Prostate gland (tissue), 2 donors: ENCODE results near the gene CFD. TPM values are rescaled to one million over a fixed set of nuclear protein-coding genes. Genes with fewer than 3 reads are reported as not detected.

Experiments
- DNase-seq: peaks from one replicate; pipeline ENCODE4 v3.0.0-alpha.2; 2019; ENCODE audit warnings: low spot score
- H3K27ac ChIP-seq, 2 donors: fragments of 200-600 bp; sonication (generic); 2 replicates each; pipeline ENCODE4 v1.5.1; 2017 to 2019
- H3K27me3 ChIP-seq: fragments of 200-600 bp; sonication (generic); replicated peaks from 2 replicates; pipeline ENCODE4 v1.5.1; 2019; ENCODE audit not compliant: insufficient read depth
- H3K36me3 ChIP-seq, 2 donors: fragments of 200-600 bp; sonication (generic); 1 replicate in 1 of 2; 2 replicates in 1 of 2; pipeline versions ENCODE4 v1.5.1 to v1.8.1; 2017 to 2019
- H3K4me1 ChIP-seq: fragments of 200-600 bp; sonication (generic); replicated peaks from 2 replicates; pipeline ENCODE4 v1.5.1; 2019
- H3K4me3 ChIP-seq, 2 donors: fragments of 200-600 bp; sonication (generic); 2 replicates each; pipeline ENCODE4 v1.5.1; 2017 to 2019
- H3K9me3 ChIP-seq: fragments of 200-600 bp; sonication (generic); 2 replicates; pipeline ENCODE4 v1.5.1; 2017
- CTCF ChIP-seq, 4 experiments: fragments of 200-600 bp in 2 of 4; fragments of 450-650 bp in 2 of 4; sonication (generic) in 2 of 4; IDR thresholded peaks; 1 replicate in 3 of 4; 2 replicates in 1 of 4; pipeline ENCODE4 v1.5.1; 2016 to 2019; ENCODE audit warnings: antibody characterized with exemption in 4 of 4, mild to moderate bottlenecking in 2 of 4, moderate library complexity in 2 of 4
- POLR2A ChIP-seq: fragments of 450-650 bp; IDR thresholded peaks from one replicate; pipeline ENCODE4 v1.6.1; 2016; ENCODE audit warnings: antibody characterized with exemption, mild to moderate bottlenecking
- POLR2AphosphoS5 ChIP-seq: sonication (generic); formaldehyde crosslinking; IDR thresholded peaks from one replicate; pipeline ENCODE4 v1.6.1; 2017; ENCODE audit warnings: antibody characterized with exemption
- WGBS: methylation state at CpG from one replicate; pipeline ENCODE4 v1.1.5; 2018; 5-methylcytosine and 5-hydroxymethylcytosine counted together
- intact Hi-C: fragments of 100-400 bp; cut with DNase I; formaldehyde crosslinking; loops from one replicate; pipeline ENCODE4 v1.14.2; 2022
- microRNA counts, 2 donors: library from miRNA; unstranded; fragments of <30 nt; microRNA quantifications; one replicate each; lab custom pipeline; 2016 to 2017
- microRNA-seq: library from miRNA; unstranded; fragments of <30 nt; microRNA quantifications from one replicate; pipeline ENCODE4, GENCODE V29; 2016
- small RNA-seq, 2 donors: library from RNA; depleted of rRNA; stranded (forward); fragments of <200 nt; gene quantifications; one replicate each; pipeline ENCODE3, GENCODE V24; 2016
- total RNA-seq, 2 donors: library from RNA; depleted of rRNA; stranded (reverse); fragments of >200 nt; gene quantifications; one replicate each; pipeline ENCODE4 v1.1.0, GENCODE V29; 2016

Gene CFD
- total RNA-seq, 2 donors from 2014 or later: 92.2 to 167 TPM

GRCh38 chr19:906480-906879, 47.0 kb downstream of the CFD start:
- no peaks in the 10 kb centered on the region for H3K27me3 ChIP-seq
- H3K9me3 ChIP-seq: no peaks in the 10 kb centered on the region
- WGBS: 92% methylated on average over 7 of the region's 7 CpGs
- H3K4me3 ChIP-seq: no peak overlapping the region
- TF ChIP-seq POLR2A (no peak), CTCF (IDR thresholded peaks at IDR 0.05) (no peak), POLR2AphosphoS5 (no peak)
- no peak overlapping the region for H3K27ac ChIP-seq
- DNase-seq: no peak
- H3K4me1 ChIP-seq: peaks cover 4% of the 10 kb centered on the region
- H3K36me3 ChIP-seq: no peaks in the 10 kb centered on the region
- intact Hi-C loops: no loop called here

- no peak for DNase-seq
- Histone ChIP-seq H3K36me3 (no peaks in the 10 kb centered on the region), H3K9me3 (no peaks in the 10 kb centered on the region), H3K27ac (no peak overlapping the region), H3K4me3 (no peak overlapping the region), H3K27me3 (no peaks in the 10 kb centered on the region), H3K4me1 (peaks cover 4% of the 10 kb centered on the region)
- no peak for TF ChIP-seq POLR2AphosphoS5
- intact Hi-C loops: no loop called here
- 80% methylated on average over 14 of the region's 14 CpGs for WGBS
Observed at GRCh38 chr19:907183-907853, 47.9 kb downstream of the CFD start.

- WGBS: 84% methylated on average over 53 of the region's 54 CpGs
- Histone ChIP-seq H3K36me3 (no peaks in the 10 kb centered on the region), H3K4me3 (no peak overlapping the region), H3K9me3 (no peaks in the 10 kb centered on the region), H3K27ac (no peak overlapping the region), H3K4me1 (peaks cover 4% of the 10 kb centered on the region), H3K27me3 (no peaks in the 10 kb centered on the region)
- no peak for DNase-seq
- intact Hi-C loops: loop anchor here (2.0 kb wide), 1 partner anchor 43 kb away; no protein-coding TSS in a partner anchor
- TF ChIP-seq CTCF (IDR thresholded peaks at IDR 0.05) (no peak), POLR2A (no peak), POLR2AphosphoS5 (no peak)
Observed at GRCh38 chr19:911197-912033, 52.0 kb downstream of the CFD start.

- WGBS: 1% methylated on average over 47 of the region's 69 CpGs
- no peak for DNase-seq
- no peaks in the 10 kb centered on the region for H3K36me3 ChIP-seq
- peak overlapping the region; percentile 92 to 93 for H3K27ac ChIP-seq
- peaks cover 2% of the 10 kb centered on the region for H3K27me3 ChIP-seq
- TF ChIP-seq POLR2AphosphoS5: no peak
- no peak for TF ChIP-seq POLR2A
- TF ChIP-seq CTCF (IDR thresholded peaks at IDR 0.05): no peak
- H3K9me3 ChIP-seq: no peaks in the 10 kb centered on the region
- H3K4me3 ChIP-seq: peak overlapping the region; percentile 82 to 92
- intact Hi-C loops: loop anchor here (2.0 kb wide), 1 partner anchor 44 kb away; no protein-coding TSS in a partner anchor
- peaks cover 9% of the 10 kb centered on the region for H3K4me1 ChIP-seq
Observed at GRCh38 chr19:912181-913079, 53.0 kb downstream of the CFD start.

MicroRNAs encoded within 50 kb of the gene (microRNA counts, 767-probe panel; counts per million panel counts)
- microRNA hsa-miR-3187-3p (lab: Ali Mortazavi, UCI): 1,014 to 2,056 counts per million in 2 donors

Small RNA genes within 50 kb of the gene (microRNA-seq; reads per million reads assigned to microRNA genes)
- gene MIR3187: 1.8 reads per million, percentile 26 among the genes with 10 or more reads in this experiment

Small RNA genes within 50 kb of the gene (small RNA-seq; reads per million reads assigned to genes)
- gene MIR3187 (0 reads per million in 2 donors), gene RNU6-9 (0 reads per million in 2 donors)

Other genes with a start within 250 kb of the CFD start
- gene POLRMT, start 226.1 kb upstream of the CFD start, total RNA-seq: 100 to 1,000 TPM in 1 of 2 donors, 10 to 100 TPM in 1; 34.7 to 106 TPM
- gene FGF22, start 219.8 kb upstream of the CFD start, total RNA-seq: 1 to 10 TPM in 1 of 2 donors, not detected in 1; 4.4 TPM
- gene RNF126, start 196.4 kb upstream of the CFD start, total RNA-seq: 100 to 1,000 TPM in 1 of 2 donors, 10 to 100 TPM in 1; 70.7 to 109 TPM
- 100 to 1,000 TPM in 1 of 2 donors, 10 to 100 TPM in 1; 69.3 to 241 TPM for gene FSTL3, start 183.3 kb upstream of the CFD start, total RNA-seq
- gene PRSS57, start 164.2 kb upstream of the CFD start, total RNA-seq: 1 to 10 TPM in 1 of 2 donors, not detected in 1; 1.7 TPM
- 10 to 100 TPM; 40.9 to 58.7 TPM for gene PALM, start 150.7 kb upstream of the CFD start, total RNA-seq
- 1 to 10 TPM; 7.3 to 9.3 TPM for gene MISP, start 108.6 kb upstream of the CFD start, total RNA-seq
- 100 to 1,000 TPM; 153 to 222 TPM for gene PTBP1, start 62.2 kb upstream of the CFD start, total RNA-seq
- gene PLPPR3, start 37.7 kb upstream of the CFD start, total RNA-seq: 10 to 100 TPM in 1 of 2 donors, under 1 TPM in 1; 0.27 to 20.3 TPM
- 1 to 10 TPM in 1 of 2 donors, not detected in 1; 6.9 TPM for gene AZU1, start 31.8 kb upstream of the CFD start, total RNA-seq
- gene PRTN3, start 18.7 kb upstream of the CFD start, total RNA-seq: 1 to 10 TPM in 1 of 2 donors, not detected in 1; 2.6 TPM
- 1 to 10 TPM in 1 of 2 donors, not detected in 1; 1.4 TPM for gene ELANE, start 7.4 kb upstream of the CFD start, total RNA-seq
- 100 to 1,000 TPM in 1 of 2 donors, 10 to 100 TPM in 1; 65.1 to 114 TPM for gene MED16, start 33.5 kb downstream of the CFD start, total RNA-seq
- gene RNU6-9, start 33.8 kb downstream of the CFD start, total RNA-seq: not detected
- 10 to 100 TPM; 36.9 to 58.7 TPM for gene R3HDM4, start 53.6 kb downstream of the CFD start, total RNA-seq
- not detected for gene KISS1R, start 57.7 kb downstream of the CFD start, total RNA-seq
- gene ARID3A, start 66.4 kb downstream of the CFD start, total RNA-seq: 10 to 100 TPM in 1 of 2 donors, 1 to 10 TPM in 1; 3.8 to 18.7 TPM
- gene WDR18, start 124.7 kb downstream of the CFD start, total RNA-seq: 10 to 100 TPM; 35.0 to 94.8 TPM
- gene GRIN3B, start 140.8 kb downstream of the CFD start, total RNA-seq: under 1 TPM in 1 of 2 donors, not detected in 1; 0.34 TPM
- gene TMEM259, start 161.5 kb downstream of the CFD start, total RNA-seq: 100 to 1,000 TPM; 216 to 377 TPM
- gene RNU6-2, start 161.9 kb downstream of the CFD start, total RNA-seq: not detected
- 100 to 1,000 TPM in 1 of 2 donors, 10 to 100 TPM in 1; 82.9 to 101 TPM for gene CNN2, start 166.9 kb downstream of the CFD start, total RNA-seq
- 10 to 100 TPM; 16.2 to 25.1 TPM for gene ABCA7, start 180.4 kb downstream of the CFD start, total RNA-seq
- gene ARHGAP45, start 207.5 kb downstream of the CFD start, total RNA-seq: 10 to 100 TPM in 1 of 2 donors, 1 to 10 TPM in 1; 8.9 to 26.2 TPM
- gene POLR2E, start 235.7 kb downstream of the CFD start, total RNA-seq: 100 to 1,000 TPM; 152 to 169 TPM
- 100 to 1,000 TPM; 577 to 627 TPM for gene GPX4, start 244.3 kb downstream of the CFD start, total RNA-seq